ENCODE data around the gene RALB.
"Not testable (repeated sequence)": the region's sequence is repeated elsewhere in the genome, so short reads cannot be mapped to it uniquely, and the experiment has no call there.

RALB gene

DNA sequence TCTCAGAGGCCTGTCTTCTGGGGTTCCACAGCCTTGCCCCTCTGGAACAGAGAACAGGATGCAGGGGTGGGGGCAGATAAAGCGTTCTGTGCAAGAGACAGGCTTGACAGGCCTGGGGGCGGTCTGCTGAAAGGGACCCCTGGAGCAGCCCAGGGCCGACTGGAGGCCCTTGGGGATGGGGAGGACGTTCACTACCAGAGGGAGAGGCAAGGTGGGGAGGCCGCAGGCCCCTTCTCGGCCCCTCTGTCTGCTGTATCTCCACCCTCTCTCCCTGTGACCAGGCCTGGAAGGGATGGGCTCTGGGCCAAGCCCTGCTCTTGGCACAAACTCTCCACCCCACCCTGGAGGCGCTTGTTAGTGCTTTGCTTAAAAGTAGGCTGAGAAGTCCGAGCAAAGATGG is 66.0 kb downstream of the RALB start:
- Mint-ChIP-seq H3K9me3 (no peaks in the 10 kb centered on the region), H3K27me3 (peaks cover 30% of the 10 kb centered on the region), H3K4me1 (ENCODE audit: low read depth) (no peaks in the 10 kb centered on the region), H3K4me3 (no peak overlapping the region), H3K27ac (no peak overlapping the region), H3K36me3 (ENCODE audit: low read depth) (no peaks in the 10 kb centered on the region)
- intact Hi-C loops (cut with micrococcal nuclease): no loop called here

DNA sequence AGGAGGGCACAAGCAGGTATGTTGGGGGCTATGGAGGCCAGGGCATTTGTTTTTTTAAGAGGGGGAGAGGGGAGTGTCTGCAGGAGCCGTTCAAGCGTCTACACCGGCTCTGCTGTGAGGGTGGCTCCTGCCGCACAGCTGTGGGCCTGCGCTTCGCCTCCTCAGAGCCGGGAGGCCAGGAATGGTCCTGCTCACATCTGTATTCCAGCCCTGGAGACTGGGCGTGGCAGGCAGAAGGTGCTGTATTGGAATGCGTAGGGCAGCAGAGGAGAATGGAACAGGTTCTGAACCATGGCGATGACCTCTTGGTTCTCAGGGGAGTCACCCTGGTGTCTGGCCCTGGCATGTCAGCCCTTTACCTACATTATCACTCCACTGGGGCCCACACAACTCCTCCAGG is 66.5 kb downstream of the RALB start:
- H3K27ac Mint-ChIP-seq: no peak overlapping the region
- no peak overlapping the region for H3K4me3 Mint-ChIP-seq
- intact Hi-C loops (cut with micrococcal nuclease): no loop called here
- H3K27me3 Mint-ChIP-seq: peaks cover 25% of the 10 kb centered on the region
- H3K4me1 Mint-ChIP-seq (ENCODE audit: low read depth): no peaks in the 10 kb centered on the region
- no peaks in the 10 kb centered on the region for H3K9me3 Mint-ChIP-seq
- no peaks in the 10 kb centered on the region for H3K36me3 Mint-ChIP-seq (ENCODE audit: low read depth)

DNA sequence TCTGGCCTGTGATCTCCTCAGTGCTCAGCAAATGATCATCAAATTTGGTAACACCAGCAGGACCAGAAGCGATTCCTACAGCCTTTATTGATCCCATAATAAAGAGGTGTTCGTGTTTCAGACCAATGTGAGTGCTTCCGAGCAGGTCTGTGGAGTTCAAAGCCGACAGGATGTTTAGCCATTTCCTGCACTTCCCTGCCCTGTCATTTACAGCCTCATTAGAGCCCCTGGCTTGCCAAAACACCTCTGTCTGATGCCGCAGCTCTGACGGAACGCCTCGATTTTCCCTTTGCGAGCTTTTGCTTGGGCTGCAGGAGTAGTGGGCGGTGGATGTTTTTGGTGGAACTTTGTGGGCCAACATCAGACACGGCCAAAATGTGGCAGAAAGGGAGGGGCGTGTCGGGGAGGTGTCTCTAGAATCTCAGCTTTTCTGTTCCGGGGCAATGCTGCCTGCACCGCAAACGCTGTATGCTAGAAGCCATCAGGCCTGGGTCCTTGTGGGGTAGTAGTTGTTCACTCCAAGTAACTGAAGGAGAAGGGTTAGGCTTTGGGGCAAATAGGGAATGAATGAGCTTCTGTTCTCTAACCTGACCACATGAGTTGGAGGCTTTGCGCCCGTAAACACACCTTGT is 67.2 kb downstream of the RALB start:
- intact Hi-C loops (cut with micrococcal nuclease): no loop called here
- H3K27me3 Mint-ChIP-seq: peaks cover 18% of the 10 kb centered on the region
- H3K4me1 Mint-ChIP-seq (ENCODE audit: low read depth): no peaks in the 10 kb centered on the region
- H3K9me3 Mint-ChIP-seq: no peaks in the 10 kb centered on the region
- H3K27ac Mint-ChIP-seq: no peak overlapping the region
- no peaks in the 10 kb centered on the region for H3K36me3 Mint-ChIP-seq (ENCODE audit: low read depth)
- H3K4me3 Mint-ChIP-seq: no peak overlapping the region

DNA sequence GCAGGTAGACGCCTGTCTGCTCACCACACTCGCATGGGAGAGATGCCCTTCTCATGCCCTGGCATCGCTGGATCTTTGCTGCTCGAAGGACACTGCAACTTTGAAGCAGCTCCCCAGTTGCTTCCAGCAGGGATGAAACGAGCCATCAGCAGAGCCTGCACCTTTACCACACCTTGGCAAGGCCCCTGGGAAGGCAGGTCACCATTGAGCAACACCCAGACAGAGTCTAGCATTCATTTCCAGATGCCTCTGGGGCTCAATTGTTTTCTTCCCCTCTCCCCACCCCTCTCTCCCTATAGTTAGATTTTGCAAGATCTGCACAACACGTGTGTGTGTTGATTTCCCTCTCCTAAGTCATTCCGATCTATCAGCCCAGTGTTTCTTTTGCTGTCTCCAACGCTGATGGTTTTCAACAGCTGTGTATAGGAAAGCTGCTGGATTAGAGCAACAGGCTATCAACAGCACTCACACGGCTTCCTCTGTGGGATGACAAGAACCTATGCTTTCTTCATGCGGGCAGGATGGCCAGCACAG is 67.7 kb downstream of the RALB start:
- no peak overlapping the region for H3K27ac Mint-ChIP-seq
- intact Hi-C loops (cut with micrococcal nuclease): no loop called here
- no peaks in the 10 kb centered on the region for H3K36me3 Mint-ChIP-seq (ENCODE audit: low read depth)
- H3K9me3 Mint-ChIP-seq: no peaks in the 10 kb centered on the region
- peaks cover 13% of the 10 kb centered on the region for H3K27me3 Mint-ChIP-seq
- no peak overlapping the region for H3K4me3 Mint-ChIP-seq
- no peaks in the 10 kb centered on the region for H3K4me1 Mint-ChIP-seq (ENCODE audit: low read depth)

DNA sequence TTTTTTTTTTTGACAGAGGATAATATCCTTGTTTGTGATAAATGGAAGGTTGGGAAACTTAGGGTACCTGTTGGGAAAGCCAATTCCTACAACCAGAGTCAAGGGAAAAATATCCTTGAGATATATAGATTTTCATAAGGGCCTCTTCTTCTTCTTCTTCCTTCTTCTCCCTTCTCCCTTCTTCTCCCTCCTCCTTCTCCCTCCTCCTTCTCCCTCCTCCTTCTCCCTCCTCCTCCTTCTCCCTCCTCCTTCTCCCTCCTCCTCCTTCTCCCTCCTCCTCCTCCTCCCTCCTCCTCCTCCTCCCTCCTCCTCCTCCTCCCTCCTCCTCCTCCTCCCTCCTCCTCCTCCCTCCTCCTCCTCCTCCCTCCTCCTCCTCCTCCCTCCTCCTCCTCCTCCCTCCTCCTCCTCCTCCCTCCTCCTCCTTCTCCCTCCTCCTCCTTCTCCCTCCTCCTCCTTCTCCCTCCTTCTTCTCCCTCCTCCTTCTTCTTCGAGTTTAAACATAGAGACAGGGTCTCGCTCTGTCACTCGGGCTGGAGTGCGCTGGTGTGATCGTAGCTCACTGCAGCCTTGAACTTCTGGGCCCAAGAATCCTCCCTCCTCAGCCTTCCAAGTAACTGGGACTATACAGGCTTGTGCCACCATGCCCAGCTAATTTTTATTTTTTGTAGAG is 68.4 kb downstream of the RALB start:
- H3K9me3 Mint-ChIP-seq; H3K36me3 Mint-ChIP-seq (ENCODE audit: low read depth); H3K27ac Mint-ChIP-seq; H3K4me3 Mint-ChIP-seq; H3K4me1 Mint-ChIP-seq (ENCODE audit: low read depth); H3K27me3 Mint-ChIP-seq; intact Hi-C loops (cut with micrococcal nuclease): not testable (repeated sequence)

DNA sequence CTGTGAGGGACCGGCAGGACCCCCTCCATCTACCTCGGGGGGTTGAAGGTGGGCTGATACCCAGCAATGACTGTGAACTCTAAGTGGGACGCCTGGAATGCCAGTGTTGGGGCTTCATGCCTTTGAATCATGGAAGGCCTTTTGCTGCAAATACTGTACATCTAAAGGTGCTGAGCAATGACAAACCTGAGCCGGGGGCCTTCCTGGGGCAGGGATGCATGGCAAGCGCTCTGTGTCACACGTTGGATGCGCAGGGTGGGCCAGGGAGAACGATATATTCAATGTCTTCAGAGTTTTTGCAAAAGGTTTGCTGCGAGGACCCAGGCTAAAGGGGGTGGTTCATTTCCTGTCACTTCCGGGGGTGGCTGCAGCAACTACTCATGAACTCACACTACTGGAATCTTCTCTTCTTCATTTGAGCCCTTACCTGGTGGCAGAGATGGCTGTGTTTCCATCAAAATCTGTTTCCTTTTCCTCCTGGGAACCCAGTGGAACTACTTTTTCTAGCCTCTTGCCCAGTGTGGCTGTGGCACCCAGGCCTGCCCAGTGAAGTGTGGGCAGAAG is 69.2 kb downstream of the RALB start:
- intact Hi-C loops (cut with micrococcal nuclease): no loop called here
- no peaks in the 10 kb centered on the region for H3K4me1 Mint-ChIP-seq (ENCODE audit: low read depth)
- H3K4me3 Mint-ChIP-seq: no peak overlapping the region
- peaks cover 6% of the 10 kb centered on the region for H3K27me3 Mint-ChIP-seq
- no peak overlapping the region for H3K27ac Mint-ChIP-seq
- no peaks in the 10 kb centered on the region for H3K36me3 Mint-ChIP-seq (ENCODE audit: low read depth)
- H3K9me3 Mint-ChIP-seq: no peaks in the 10 kb centered on the region

DNA sequence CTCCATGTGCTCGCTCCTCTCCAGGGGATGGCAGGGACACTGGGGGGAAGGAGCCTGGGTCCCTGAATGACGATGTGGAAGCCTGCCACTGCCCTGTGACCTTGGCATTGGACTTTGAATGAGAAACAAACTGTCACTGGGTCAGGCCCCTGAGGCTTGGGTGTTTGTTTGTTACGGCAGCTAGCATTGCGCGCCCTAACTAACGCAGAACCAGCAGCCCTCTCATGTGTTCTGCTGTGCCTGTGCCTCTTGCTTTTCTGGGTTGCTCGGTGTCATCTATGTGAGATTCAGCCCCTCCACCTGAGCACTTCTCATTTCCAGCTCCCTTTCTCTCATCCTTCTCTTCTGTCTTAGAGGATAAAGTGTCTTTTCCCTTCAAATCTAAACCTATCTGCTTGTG is 69.7 kb downstream of the RALB start:
- Mint-ChIP-seq H3K4me3 (no peak overlapping the region), H3K9me3 (no peaks in the 10 kb centered on the region), H3K36me3 (ENCODE audit: low read depth) (no peaks in the 10 kb centered on the region), H3K27me3 (peaks cover 7% of the 10 kb centered on the region), H3K27ac (no peak overlapping the region), H3K4me1 (ENCODE audit: low read depth) (no peaks in the 10 kb centered on the region)
- intact Hi-C loops (cut with micrococcal nuclease): no loop called here

DNA sequence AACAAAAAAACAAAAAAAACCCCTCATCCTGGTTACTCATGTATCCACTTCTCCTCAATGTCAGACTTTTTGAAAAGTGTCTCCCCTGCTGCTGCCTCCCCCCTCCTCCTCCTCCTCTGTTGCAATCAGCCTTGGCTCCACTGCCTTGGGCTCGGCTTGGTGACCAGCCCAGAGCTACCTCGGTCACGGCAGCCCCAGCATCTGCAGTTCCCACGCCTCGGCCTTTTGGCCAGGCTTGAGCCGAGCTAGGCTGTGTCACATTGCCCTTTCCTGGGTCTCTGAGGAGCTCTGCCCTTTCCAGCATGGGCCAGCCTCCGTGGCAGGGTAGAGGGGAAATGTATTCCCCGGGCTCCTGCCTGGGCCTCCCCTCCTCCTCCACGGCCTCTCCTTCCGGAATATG is 70.6 kb downstream of the RALB start:
- no peak overlapping the region for H3K4me3 Mint-ChIP-seq
- H3K36me3 Mint-ChIP-seq (ENCODE audit: low read depth): no peaks in the 10 kb centered on the region
- intact Hi-C loops (cut with micrococcal nuclease): no loop called here
- no peaks in the 10 kb centered on the region for H3K9me3 Mint-ChIP-seq
- H3K4me1 Mint-ChIP-seq (ENCODE audit: low read depth): no peaks in the 10 kb centered on the region
- no peak overlapping the region for H3K27ac Mint-ChIP-seq
- peaks cover 4% of the 10 kb centered on the region for H3K27me3 Mint-ChIP-seq

DNA sequence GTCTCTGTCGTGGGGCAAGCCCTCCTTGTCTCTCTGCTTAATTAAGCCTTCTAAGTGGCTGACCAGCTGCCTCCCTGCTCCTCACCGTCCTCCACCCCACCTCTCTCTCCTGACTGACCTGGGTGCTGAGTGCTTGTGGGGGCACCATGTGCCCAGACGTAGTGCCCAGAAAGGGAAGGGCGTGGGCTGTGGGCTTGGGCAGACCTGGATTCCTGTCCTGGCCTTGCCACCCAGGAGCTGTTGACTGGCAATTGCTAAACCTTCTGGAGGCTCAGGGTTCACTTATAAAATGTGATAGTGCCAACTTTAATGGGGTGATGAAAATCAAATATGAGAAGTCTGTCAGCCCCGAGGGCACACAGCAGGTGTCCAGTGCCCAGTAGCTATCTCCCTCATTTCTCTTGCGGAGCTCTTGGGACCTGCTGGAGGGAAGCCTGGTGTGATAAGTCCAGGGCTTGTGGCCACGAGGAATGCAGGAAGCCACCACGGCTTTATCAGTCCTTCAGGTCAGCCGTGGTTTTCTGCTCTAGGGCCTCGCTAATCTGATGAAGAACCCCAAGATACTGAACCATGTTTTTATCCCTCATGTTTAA is 71.3 kb downstream of the RALB start:
- H3K36me3 Mint-ChIP-seq (ENCODE audit: low read depth): no peaks in the 10 kb centered on the region
- peaks cover 3% of the 10 kb centered on the region for H3K27me3 Mint-ChIP-seq
- H3K9me3 Mint-ChIP-seq: no peaks in the 10 kb centered on the region
- H3K4me1 Mint-ChIP-seq (ENCODE audit: low read depth): no peaks in the 10 kb centered on the region
- no peak overlapping the region for H3K27ac Mint-ChIP-seq
- no peak overlapping the region for H3K4me3 Mint-ChIP-seq
- intact Hi-C loops (cut with micrococcal nuclease): no loop called here

DNA sequence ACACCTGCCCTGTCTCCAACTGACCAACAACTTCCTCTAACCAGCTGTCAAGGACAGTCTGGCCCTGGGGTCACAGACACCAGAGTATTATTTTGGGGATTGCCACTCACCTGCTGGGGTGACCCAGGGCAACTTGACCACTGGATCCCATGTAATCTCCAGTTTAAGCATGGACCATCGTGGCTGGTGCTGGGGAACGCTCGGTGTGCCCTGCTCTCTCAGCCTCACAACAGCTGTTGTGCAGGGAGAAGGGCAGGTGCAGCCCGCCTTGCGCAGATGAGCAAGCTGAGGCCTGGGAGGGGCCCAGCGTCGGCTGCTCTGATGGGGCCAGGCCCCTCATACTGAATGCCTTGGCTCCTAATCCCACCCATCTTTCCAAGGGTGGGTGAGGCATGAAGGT is 72.3 kb downstream of the RALB start:
- no peaks in the 10 kb centered on the region for H3K36me3 Mint-ChIP-seq (ENCODE audit: low read depth)
- no peak overlapping the region for H3K27ac Mint-ChIP-seq
- intact Hi-C loops (cut with micrococcal nuclease): no loop called here

DNA sequence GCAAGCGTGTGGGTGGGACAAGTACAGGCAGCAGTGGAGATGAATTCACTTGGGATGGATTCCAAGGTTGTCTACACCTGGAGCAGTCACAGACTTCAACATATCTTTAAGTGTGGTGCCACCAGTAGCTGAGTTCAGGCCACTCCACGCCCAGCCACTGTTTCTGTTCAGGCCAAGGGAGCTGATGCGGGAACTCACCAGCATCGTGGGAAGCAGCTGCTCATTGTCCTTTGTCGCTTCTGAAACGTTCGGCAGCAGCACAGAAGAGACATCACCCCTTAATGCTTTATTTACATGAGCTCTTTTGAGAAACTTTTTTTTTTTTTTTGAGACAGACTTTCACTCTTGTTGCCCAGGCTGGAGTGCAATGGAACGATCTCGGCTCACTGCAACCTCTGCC is 73.4 kb downstream of the RALB start:
- peaks cover under 1% of the 10 kb centered on the region for H3K4me1 Mint-ChIP-seq (ENCODE audit: low read depth)
- no peak overlapping the region for H3K27ac Mint-ChIP-seq
- no peaks in the 10 kb centered on the region for H3K9me3 Mint-ChIP-seq
- no peaks in the 10 kb centered on the region for H3K36me3 Mint-ChIP-seq (ENCODE audit: low read depth)
- no peak overlapping the region for H3K4me3 Mint-ChIP-seq
- peaks cover 7% of the 10 kb centered on the region for H3K27me3 Mint-ChIP-seq
- intact Hi-C loops (cut with micrococcal nuclease): no loop called here

More for the DNA sequence above, 72.3 kb downstream of the RALB start:
- Mint-ChIP-seq H3K4me1 (ENCODE audit: low read depth) (no peaks in the 10 kb centered on the region), H3K27me3 (peaks cover 3% of the 10 kb centered on the region), H3K4me3 (no peak overlapping the region), H3K9me3 (no peaks in the 10 kb centered on the region)

DNA sequence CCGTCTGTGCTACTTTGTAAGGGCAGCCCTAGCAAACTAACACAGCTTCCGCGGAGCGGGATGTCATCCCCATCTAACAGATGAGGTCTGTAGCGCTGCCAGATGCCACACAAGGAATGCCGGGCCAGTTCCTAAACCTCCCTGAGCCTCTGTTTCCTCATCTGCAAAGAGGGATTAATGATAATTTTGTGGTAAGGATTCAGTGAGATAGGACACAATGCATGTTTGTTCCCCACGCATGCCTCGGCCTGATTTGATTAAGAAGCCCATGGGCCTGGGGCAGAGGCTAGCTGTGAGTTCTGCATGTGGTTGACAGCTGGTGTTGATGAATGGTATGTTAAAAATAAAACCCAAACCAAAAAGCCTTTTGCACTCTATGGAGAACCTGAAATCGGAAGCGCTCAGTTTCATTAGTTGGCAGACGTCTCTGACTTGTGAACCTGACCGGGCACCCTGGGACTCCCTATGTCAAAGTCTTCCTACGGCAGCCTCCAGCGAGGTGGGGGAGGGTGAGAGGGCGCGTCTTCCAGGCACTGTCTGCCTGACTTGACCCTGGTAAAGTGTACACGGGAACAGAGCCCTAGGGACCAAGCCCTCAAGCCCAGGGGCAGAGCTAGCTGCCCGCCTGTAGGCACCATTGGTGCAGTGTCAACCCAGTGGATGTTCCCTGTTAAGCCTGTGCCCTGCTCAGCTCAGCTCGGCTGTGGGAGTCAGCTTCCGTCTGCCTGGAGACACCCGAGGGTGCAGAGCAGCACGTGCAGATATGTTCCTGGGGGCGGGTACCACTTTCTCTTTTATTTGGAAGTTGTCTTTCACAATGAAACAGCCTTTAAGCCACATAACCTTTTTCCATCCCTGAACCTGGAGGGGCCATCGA is 78.5 kb downstream of the RALB start:
- H3K27me3 Mint-ChIP-seq: peaks cover 24% of the 10 kb centered on the region

DNA sequence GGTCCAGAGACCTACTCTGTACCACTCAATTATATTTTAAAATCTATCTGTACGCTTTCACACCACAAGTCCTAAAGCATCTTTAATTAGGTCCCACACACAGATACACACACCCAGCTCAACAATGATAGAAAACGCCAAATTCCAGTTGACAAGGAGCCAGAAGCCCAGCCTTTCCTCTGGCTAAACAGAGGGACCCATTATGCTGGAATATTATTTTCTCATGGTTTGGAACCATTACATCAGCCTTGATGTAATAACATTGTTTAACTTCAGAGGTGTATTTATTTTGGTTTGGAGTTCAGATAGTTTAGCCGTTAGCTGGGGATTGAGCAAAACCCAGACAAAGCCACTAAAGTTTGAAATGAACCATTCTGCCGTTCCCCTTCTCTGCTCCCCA is 79.3 kb downstream of the RALB start:
- peaks cover 17% of the 10 kb centered on the region for H3K4me1 Mint-ChIP-seq (ENCODE audit: low read depth)
- intact Hi-C loops (cut with micrococcal nuclease): no loop called here
- no peak overlapping the region for H3K27ac Mint-ChIP-seq
- no peak overlapping the region for H3K4me3 Mint-ChIP-seq
- H3K27me3 Mint-ChIP-seq: peaks cover 27% of the 10 kb centered on the region
- no peaks in the 10 kb centered on the region for H3K36me3 Mint-ChIP-seq (ENCODE audit: low read depth)
- no peaks in the 10 kb centered on the region for H3K9me3 Mint-ChIP-seq

More for the DNA sequence above, 78.5 kb downstream of the RALB start:
- peaks cover 13% of the 10 kb centered on the region for H3K4me1 Mint-ChIP-seq (ENCODE audit: low read depth)
- H3K36me3 Mint-ChIP-seq (ENCODE audit: low read depth): no peaks in the 10 kb centered on the region
- H3K4me3 Mint-ChIP-seq: no peak overlapping the region
- H3K27ac Mint-ChIP-seq: no peak overlapping the region
- H3K9me3 Mint-ChIP-seq: no peaks in the 10 kb centered on the region
- intact Hi-C loops (cut with micrococcal nuclease): no loop called here

Measured in dendritic cell treated with granulocyte-macrophage colony-stimulating factor and Interleukin-4, amounts not matched to agents 40 ng/mL and 50 ng/mL, for 4 days (primary cell).